Heart left ventricle (tissue), 13 donors: ENCODE measurements around the gene PIGB.

Experiments used
- POLR2A ChIP-seq, 2 donors: fragments of 450-650 bp; IDR thresholded peaks; one replicate each; pipeline ENCODE4 v1.6.1; 2017; ENCODE audit warnings: antibody characterized with exemption in 2 of 2, mild to moderate bottlenecking in 2 of 2, moderate library complexity in 2 of 2
- TF ChIP-seq, protein P1 (sequence below), 12 donors: fragments of 200-600 bp; sonication (generic) in 4 of 12; IDR thresholded peaks; one replicate each; pipeline versions ENCODE4 v1.5.0 to v1.8.0; 2018 to 2022; ENCODE audit warnings: antibody characterized with exemption in 12 of 12, mild to moderate bottlenecking in 5 of 12
- donor health status: ischemic (EF 13 %, LVEDD 7.1; RV severe dilation, severe dysfunction).
- donor health status: DM: no; HTN: yes; CAD: no.
- donor health status: DM: no; HTN: no; CAD: no.
- donor health status: ischemic (EF 25% LVEDD 6.9; RV normal size, moderate dysfunction).
- donor health status: ischemic (EF 25% LVEDD 5.7; RV mildly dilated, moderate dysfunction).
- donor health status: ischemic (EF 35%, LVEDD 5.7; RV mildly dilated, moderate dysfunction).
- donor health status: nonischemic (EF 11% LVEDD 7.7; RV severe dilation, severe dysfunction).
- donor health status: DM: yes; HTN: yes; CAD: no.
- donor health status: PGD.
- donor health status: ischemic (EF 29% LVEDD 5.4; RV normal size, mild dysfunction).
- donor health status: nonischemic (EF 23%, LVEDD 6.1; RV moderate dilation, normal function).

DNA sequence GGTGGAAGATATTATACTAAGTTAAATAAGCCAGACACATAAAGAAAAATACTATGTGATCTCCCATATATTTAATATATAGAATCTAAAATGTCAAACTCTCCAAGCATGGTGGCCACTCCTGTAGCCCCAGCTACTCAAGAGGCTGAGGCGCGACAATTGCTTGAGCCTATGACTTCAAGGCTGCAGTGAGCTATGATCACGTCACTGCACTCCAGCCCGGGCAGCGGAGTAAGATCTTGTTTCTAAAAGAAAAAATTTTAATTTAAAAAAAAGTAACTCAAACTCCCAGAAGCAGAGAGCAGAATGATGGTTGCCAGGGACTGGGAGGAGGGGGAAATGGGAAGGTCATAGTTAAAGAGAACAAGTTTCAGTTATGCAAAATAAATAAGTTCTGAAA is 42.7 kb upstream of the PIGB start:
- TF ChIP-seq, protein P1, sequence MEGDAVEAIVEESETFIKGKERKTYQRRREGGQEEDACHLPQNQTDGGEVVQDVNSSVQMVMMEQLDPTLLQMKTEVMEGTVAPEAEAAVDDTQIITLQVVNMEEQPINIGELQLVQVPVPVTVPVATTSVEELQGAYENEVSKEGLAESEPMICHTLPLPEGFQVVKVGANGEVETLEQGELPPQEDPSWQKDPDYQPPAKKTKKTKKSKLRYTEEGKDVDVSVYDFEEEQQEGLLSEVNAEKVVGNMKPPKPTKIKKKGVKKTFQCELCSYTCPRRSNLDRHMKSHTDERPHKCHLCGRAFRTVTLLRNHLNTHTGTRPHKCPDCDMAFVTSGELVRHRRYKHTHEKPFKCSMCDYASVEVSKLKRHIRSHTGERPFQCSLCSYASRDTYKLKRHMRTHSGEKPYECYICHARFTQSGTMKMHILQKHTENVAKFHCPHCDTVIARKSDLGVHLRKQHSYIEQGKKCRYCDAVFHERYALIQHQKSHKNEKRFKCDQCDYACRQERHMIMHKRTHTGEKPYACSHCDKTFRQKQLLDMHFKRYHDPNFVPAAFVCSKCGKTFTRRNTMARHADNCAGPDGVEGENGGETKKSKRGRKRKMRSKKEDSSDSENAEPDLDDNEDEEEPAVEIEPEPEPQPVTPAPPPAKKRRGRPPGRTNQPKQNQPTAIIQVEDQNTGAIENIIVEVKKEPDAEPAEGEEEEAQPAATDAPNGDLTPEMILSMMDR (IDR thresholded peaks at IDR 0.05), result no peak
- no peak for TF ChIP-seq POLR2A (IDR thresholded peaks at IDR 0.05)
